T-helper 1 cell treated with Interleukin-12 subunit alpha and Interleukin-12 subunit beta and Interleukin-4 antibody, amounts not matched to agents 30 μg/mL and 1 μg/mL, for 36 hours (primary cell): ENCODE data around the gene FCHSD1.
A peak's percentile ranks its signal among the peaks of the same experiment; 100 is the strongest.
"Not testable (repeated sequence)": the region's sequence is repeated elsewhere in the genome, so short reads cannot be mapped to it uniquely, and the experiment has no call there.

Experiments used
- H3K27ac Mint-ChIP-seq: one replicate; pipeline ENCODE4 v1.8.0; 2021; ENCODE audit warnings: mild to moderate bottlenecking, mixed read lengths
- H3K27me3 Mint-ChIP-seq: one replicate; pipeline ENCODE4 v1.8.0; 2021; ENCODE audit warnings: low read depth, mixed read lengths
- H3K36me3 Mint-ChIP-seq: one replicate; pipeline ENCODE4 v1.8.0; 2021; ENCODE audit warnings: low read depth, mixed read lengths
- H3K4me1 Mint-ChIP-seq: one replicate; pipeline ENCODE4 v1.8.0; 2021; ENCODE audit warnings: low read depth, mixed read lengths
- H3K4me3 Mint-ChIP-seq: one replicate; pipeline ENCODE4 v1.8.0; 2021; ENCODE audit warnings: mild to moderate bottlenecking, moderate library complexity, mixed read lengths
- H3K9me3 Mint-ChIP-seq: one replicate; pipeline ENCODE4 v1.8.0; 2021; ENCODE audit warnings: mixed read lengths

FCHSD1 gene

DNA sequence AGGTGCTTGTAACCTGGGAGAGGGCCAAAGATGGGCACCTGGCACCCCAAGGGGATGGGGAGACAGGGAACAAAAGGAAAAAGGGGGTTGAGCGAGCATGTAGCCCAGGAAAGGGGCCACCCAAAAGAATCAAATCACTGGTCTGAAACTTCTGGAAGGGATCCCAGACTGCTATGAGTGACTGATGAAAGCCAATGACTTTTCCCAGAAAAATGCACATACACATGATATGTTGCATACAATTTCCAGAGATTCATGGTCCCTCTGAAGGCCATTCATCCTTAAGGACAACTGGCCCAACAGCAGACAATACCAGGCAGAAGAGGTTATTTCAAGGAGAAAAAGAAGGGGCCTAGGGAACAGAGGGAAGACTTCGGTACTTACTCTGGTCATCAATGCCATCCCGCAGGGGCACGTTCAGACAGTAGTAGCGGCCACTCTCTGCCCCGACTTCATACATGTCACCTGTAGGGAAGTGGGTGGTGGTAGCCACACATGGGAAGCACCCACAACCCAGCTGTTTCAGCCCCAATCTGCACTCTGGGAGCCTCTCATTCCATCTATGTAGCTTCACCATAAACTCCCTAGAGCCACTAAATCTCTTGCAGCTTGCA lies 22.9 kb downstream of the FCHSD1 start:
- no peaks in the 10 kb centered on the region for H3K9me3 Mint-ChIP-seq
- no peak overlapping the region for H3K27ac Mint-ChIP-seq

DNA sequence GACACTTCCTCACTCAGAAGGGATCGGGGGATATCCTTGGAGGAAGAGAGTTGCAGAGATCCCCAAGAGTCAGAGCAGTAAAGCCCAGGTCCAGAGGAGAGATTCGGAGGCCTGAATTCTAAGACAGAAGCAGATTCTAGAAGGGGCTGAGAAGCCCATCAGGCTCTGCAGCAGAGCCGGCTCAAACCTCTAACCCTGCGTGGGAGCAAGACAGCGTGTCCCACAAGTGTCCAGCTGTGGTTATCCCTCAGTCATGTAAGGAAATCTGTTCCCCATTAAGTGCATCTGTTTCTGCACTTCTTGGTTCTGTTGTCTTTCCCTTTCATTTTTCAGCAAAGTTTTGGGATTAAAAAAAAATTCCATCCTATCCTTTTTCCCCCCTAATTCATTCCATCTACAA lies 27.6 kb downstream of the FCHSD1 start:
- Mint-ChIP-seq H3K4me1 (peaks cover 24% of the 10 kb centered on the region), H3K9me3 (no peaks in the 10 kb centered on the region), H3K4me3 (peak overlapping the region; percentile 33), H3K36me3 (peaks cover 32% of the 10 kb centered on the region), H3K27me3 (no peaks in the 10 kb centered on the region), H3K27ac (peak overlapping the region; percentile 73)

More for the DNA sequence above, 22.9 kb downstream of the FCHSD1 start:
- Mint-ChIP-seq H3K36me3 (peaks cover 26% of the 10 kb centered on the region), H3K4me1 (peaks cover 11% of the 10 kb centered on the region), H3K4me3 (no peak overlapping the region), H3K27me3 (no peaks in the 10 kb centered on the region)

DNA sequence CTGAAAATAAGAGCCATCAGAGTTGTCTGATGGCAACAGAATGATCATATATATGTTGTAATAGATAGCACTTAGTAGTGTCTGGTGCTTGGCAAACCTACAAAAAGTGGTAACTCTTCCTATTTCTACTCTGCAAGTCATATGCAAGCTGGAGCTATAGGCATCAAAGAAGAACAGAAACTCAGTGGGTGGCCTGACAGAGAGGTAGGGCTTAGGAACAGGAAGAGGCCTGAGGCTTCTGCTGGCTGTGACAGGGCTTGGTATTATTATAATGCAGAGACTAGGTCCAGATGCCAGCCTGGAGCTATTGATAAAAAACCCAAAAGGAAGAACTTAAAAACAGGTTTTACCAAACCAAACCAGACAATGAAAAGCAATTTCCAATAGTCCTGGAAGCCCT lies 28.0 kb downstream of the FCHSD1 start:
- H3K4me3 Mint-ChIP-seq: peak overlapping the region; percentile 13
- H3K4me1 Mint-ChIP-seq: peaks cover 24% of the 10 kb centered on the region
- H3K27ac Mint-ChIP-seq: peak overlapping the region; percentile 73
- no peaks in the 10 kb centered on the region for H3K27me3 Mint-ChIP-seq
- peaks cover 31% of the 10 kb centered on the region for H3K36me3 Mint-ChIP-seq
- H3K9me3 Mint-ChIP-seq: no peaks in the 10 kb centered on the region

DNA sequence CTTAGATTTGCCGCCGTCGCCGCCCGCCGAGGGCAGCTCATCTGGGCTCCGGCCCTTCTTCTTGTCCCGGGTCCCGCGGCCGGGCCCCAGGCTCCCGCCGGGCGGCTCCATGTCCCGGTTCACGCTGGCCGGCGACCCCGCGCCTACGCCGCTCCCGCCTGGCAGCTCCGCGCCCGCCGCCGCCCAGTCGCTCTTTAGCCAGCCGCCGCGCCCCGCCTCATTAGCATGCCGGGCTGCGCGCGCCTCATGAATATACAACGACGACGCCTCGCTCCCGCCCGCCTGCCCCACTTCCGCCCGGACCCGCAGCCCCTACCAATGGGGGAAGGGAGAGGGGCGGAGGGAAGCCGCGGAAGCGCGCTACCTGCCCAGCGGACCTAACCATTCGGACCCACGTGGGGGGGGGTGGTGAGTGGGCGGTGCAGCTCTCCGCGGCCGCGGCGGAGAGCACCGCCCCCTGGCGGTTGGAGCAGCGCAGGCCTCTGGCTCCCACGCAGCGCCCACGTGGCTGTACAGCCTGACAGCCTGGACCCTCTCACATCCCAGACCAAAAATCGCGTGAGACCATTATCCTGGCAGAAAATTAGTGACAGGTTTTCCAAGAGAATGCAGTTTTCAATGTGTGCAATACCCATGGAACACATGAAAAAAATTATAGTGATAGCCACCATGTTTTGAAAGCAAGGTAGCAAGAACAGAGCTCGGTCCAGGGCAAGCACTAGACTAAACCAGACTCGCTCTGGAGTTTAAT lies 32.2 kb downstream of the FCHSD1 start, which contains the start of gene DIAPH1:
Gene DIAPH1 (minus strand): TSS at position 197 of the 751 bp plus-strand sequence. CDS start 86 bp downstream, at position 111.
- Mint-ChIP-seq H3K9me3 (no peaks in the 10 kb centered on the region), H3K27ac (peak within 1 kb of the TSS; percentile 94), H3K36me3 (peaks cover 30% of the 10 kb centered on the region), H3K27me3 (no peaks in the 10 kb centered on the region), H3K4me3 (peak within 1 kb of the TSS; percentile 99), H3K4me1 (peaks cover 50% of the 10 kb centered on the region)

DNA sequence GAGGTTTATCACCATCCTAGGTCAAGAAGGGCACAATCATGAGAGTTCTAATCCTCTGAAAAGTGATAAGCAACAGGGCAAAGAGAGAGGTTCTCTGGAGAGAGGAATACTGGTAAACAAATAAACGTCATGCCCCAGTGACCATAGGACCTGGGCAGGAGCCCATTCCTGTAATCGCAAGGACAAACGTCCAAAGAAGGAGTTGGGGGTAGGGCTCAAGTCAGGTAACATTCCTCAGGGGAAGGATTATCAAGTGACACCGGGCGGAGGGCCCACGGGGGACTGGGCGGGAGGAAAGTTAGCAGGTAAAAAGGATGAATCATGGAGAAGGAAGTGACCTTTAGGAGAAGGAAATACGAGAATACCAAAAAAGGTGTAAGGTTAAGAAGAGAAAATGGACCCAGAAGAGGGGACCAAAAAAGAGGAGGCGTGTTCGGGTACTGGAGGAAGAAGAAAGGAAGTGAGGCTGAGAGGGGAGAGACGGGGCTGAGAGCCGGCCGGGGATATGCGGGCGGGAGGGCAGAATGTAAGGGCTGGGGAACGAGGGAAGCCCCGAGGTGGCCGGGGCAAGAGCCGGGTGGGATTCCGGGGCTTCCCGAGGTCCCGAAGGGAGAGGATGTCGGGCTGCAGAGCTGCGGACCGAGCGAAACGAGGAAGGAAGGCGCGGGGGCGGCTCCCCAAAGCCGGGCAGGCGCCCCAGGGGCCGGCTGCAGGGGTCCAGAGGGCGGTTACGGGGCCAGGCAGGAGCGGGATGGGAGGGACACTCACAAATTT lies 33.0 kb downstream of the FCHSD1 start:
- Mint-ChIP-seq H3K27ac (peak overlapping the region; percentile 94), H3K4me3 (peak overlapping the region; percentile 99), H3K27me3 (no peaks in the 10 kb centered on the region), H3K9me3 (no peaks in the 10 kb centered on the region), H3K36me3 (peaks cover 27% of the 10 kb centered on the region), H3K4me1 (peaks cover 47% of the 10 kb centered on the region)

DNA sequence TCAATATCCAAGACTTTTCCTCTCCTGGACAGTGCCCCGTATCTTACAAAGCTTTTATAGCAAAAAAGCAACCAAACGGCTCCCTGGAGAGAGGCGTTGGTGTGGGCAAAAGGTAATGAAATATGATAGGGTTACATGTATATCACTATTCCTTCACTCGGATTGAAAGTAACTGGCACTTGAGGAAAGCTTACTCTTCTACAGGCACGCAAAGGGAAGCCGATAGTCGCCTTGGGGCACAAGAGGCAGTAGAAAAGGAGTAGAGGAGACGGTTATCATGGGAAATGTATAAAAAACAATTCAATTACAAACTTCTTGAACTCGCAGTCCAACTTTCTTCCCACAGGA lies 33.6 kb downstream of the FCHSD1 start:
- no peaks in the 10 kb centered on the region for H3K9me3 Mint-ChIP-seq
- peaks cover 29% of the 10 kb centered on the region for H3K36me3 Mint-ChIP-seq
- H3K4me1 Mint-ChIP-seq: peaks cover 48% of the 10 kb centered on the region
- H3K4me3 Mint-ChIP-seq: peak overlapping the region; percentile 99
- no peaks in the 10 kb centered on the region for H3K27me3 Mint-ChIP-seq
- peak overlapping the region; percentile 94 for H3K27ac Mint-ChIP-seq

DNA sequence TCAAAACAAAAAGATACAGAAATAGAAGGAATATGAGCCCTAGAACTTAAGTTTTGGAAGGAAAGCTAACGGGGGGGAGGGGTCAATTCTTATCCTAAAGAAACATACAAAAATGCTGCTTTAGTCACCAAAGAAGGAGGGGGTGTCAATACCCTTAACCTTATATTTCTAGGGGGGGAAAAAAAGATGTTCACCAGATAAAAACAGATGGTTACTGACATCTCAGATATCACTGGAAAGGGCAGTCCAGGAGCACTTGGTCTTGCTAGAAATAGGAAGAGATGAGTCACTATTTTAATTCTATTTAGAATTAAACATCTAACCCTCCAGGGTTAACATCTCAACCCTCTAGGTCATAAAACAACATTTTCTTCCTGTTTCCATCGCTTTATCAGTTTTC lies 34.1 kb downstream of the FCHSD1 start:
- no peaks in the 10 kb centered on the region for H3K27me3 Mint-ChIP-seq
- H3K4me1 Mint-ChIP-seq: peaks cover 51% of the 10 kb centered on the region
- no peaks in the 10 kb centered on the region for H3K9me3 Mint-ChIP-seq
- H3K27ac Mint-ChIP-seq: peak overlapping the region; percentile 94
- peaks cover 32% of the 10 kb centered on the region for H3K36me3 Mint-ChIP-seq
- H3K4me3 Mint-ChIP-seq: peak overlapping the region; percentile 99

DNA sequence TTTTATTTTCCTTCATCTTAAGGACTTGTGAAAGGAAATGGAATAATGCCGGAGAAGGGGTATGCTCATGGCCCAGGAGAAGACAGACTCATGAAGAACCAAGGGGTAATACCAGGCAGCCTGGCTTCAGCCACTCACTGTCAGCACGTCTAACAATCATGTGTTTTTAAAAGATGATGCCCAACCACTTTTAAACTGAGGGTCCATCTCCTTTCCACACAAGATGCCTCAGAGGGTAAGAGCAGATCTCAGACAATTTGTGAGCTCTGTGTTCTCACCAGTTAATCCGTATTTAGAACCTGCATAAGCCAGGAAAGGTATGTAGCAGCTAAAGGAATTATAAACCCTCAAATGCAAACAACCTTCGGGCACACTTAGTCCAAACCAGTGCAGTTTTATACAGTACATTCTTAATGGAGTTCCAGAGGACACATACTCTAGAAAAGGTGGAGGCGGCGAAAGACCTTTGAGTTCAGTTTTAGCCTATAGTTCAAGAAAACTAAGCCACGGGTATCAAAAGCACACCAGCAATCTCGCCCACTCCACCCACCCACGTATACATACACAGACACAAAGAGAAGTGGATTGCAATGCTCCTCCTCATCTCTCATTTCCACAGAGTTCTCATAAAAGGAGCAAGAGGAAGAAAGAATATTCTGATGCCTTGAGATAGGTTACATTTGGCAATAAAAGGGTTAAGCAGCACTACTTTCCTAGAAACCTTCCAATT lies 35.1 kb downstream of the FCHSD1 start:
- peaks cover 28% of the 10 kb centered on the region for H3K36me3 Mint-ChIP-seq
- peaks cover 51% of the 10 kb centered on the region for H3K4me1 Mint-ChIP-seq
- no peaks in the 10 kb centered on the region for H3K27me3 Mint-ChIP-seq
- H3K4me3 Mint-ChIP-seq: peak overlapping the region; percentile 99
- peak overlapping the region; percentile 32 for H3K27ac Mint-ChIP-seq
- H3K9me3 Mint-ChIP-seq: no peaks in the 10 kb centered on the region

DNA sequence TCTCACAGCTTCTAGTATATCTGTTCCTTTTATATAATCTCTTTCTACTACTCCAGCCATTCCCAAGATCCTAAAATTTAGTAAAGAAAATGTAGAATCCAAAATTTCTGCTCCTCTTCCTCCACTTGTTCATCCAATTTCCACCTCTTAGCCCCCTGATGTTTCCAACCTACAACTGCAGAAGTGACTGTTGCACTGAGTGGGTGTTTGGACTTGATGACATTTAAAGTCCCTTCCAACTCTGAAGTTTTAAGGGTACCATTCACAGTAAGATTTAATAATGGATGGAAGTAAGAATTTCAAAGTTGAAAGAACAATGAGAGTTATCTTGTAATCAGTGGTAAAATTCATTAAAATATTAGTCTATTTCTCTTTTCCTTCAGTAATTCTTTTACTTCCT lies 37.9 kb downstream of the FCHSD1 start:
- Mint-ChIP-seq H3K4me3 (no peak overlapping the region), H3K36me3 (peaks cover 35% of the 10 kb centered on the region), H3K27ac (peak overlapping the region; percentile 56)

DNA sequence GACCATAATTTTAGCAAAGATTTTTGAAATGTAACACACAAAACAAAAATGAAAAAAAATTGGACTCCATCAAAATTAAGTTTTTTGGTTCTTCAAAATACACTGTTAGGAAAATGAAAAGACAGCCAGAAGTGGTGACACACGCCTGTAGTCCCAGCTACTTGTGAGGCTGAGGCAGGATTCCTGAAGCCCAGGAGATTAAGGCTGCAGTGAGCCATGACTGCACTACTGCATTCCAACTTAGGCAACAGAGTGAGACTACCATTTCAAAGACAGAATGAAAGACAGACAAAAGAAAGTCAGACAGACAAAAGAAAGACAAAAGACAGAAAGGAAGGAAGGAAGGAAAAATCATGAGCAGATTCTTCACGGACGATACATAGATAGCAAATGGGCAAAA lies 39.9 kb downstream of the FCHSD1 start:
- H3K27me3 Mint-ChIP-seq: no peaks in the 10 kb centered on the region
- H3K4me3 Mint-ChIP-seq: peak overlapping the region; percentile 54
- H3K4me1 Mint-ChIP-seq: peaks cover 61% of the 10 kb centered on the region
- H3K36me3 Mint-ChIP-seq: peaks cover 35% of the 10 kb centered on the region
- peak overlapping the region; percentile 2 for H3K27ac Mint-ChIP-seq
- H3K9me3 Mint-ChIP-seq: no peaks in the 10 kb centered on the region

More for the DNA sequence above, 37.9 kb downstream of the FCHSD1 start:
- Mint-ChIP-seq H3K9me3 (no peaks in the 10 kb centered on the region), H3K4me1 (peaks cover 60% of the 10 kb centered on the region), H3K27me3 (no peaks in the 10 kb centered on the region)

DNA sequence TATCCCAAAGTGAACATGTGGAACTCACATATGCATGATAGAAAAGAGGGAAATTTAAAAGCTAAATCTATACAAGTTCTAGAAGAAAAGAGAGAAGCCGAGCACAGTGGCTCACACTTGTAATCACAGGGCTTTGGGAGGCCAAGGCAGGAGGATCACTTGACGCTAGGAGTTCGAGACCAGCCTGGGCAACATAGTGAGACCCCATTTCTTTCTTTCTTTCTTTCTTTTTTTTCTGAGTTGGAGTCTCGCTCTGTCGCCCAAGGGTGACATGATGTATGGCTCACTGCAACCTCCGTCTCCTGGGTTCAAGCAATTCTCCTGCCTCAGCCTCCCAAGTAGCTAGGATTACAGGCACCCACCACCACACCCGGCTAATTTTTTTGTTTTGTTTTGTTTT lies 41.3 kb downstream of the FCHSD1 start:
- not testable (repeated sequence) for H3K9me3 Mint-ChIP-seq, H3K27me3 Mint-ChIP-seq, H3K4me3 Mint-ChIP-seq
- Mint-ChIP-seq H3K4me1 (peaks cover 65% of the 10 kb centered on the region), H3K27ac (peak overlapping the region; percentile 67), H3K36me3 (peaks cover 33% of the 10 kb centered on the region)

DNA sequence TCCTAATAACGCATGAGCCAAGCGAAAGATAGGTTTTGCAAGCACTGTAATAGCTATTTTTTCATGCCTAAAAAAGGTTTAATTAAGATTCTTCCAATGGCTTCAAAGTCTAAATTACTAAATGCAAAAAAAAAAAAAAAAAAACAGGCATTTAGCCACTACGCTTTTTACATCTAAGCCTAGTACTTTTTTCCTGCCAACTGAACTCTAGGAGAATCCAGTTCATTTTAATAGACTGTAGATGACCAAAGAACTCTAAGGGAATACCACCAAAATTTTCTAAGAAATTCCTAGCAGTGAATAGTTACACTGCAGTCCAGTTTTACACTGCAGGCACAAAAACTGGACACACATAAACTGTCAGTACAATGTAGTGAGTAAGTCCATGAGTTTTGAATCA lies 42.2 kb downstream of the FCHSD1 start:
- H3K27ac Mint-ChIP-seq: no peak overlapping the region
- peaks cover 66% of the 10 kb centered on the region for H3K4me1 Mint-ChIP-seq
- H3K9me3 Mint-ChIP-seq: no peaks in the 10 kb centered on the region
- H3K36me3 Mint-ChIP-seq: peaks cover 38% of the 10 kb centered on the region
- H3K27me3 Mint-ChIP-seq: no peaks in the 10 kb centered on the region
- H3K4me3 Mint-ChIP-seq: no peak overlapping the region

DNA sequence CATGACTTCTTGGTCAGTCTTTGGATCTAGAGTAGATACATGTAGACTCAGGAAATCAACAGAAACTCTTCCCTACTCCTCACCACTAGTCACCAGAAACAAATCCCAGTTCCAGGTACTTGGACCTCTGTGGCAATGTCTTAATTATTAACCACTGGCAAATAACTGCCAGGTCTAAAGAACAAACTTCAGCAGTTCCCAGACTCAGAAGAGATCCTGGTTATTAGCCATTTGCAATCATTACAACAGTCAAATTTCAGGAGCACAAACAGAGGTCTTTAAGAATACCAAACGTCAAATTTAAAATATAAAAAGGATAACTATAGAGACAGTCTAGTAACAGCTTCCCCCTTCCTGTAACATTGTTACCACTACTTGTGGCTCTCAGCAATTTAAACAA lies 42.7 kb downstream of the FCHSD1 start:
- Mint-ChIP-seq H3K4me1 (peaks cover 70% of the 10 kb centered on the region), H3K36me3 (peaks cover 38% of the 10 kb centered on the region), H3K4me3 (peak overlapping the region; percentile 59), H3K27me3 (no peaks in the 10 kb centered on the region), H3K9me3 (no peaks in the 10 kb centered on the region), H3K27ac (peak overlapping the region; percentile 82)

DNA sequence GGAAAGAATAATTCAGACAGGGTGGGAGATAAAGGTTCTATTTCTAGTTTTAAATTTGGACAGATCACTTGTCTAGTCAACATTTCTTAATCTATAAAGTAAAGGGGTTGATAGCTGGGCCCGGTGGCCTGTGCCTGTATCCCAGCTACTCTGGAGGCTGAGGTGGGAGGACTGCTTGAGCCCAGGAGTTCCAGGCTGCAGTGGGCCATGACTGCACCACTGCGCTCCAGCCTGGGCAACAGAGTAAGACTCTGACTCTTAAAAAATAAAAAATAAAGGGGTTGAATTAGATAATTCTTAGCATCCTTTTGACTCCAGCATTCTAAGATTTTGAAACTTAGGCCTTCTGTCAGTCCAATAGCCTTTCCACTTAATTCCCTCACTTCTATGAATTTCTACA lies 43.2 kb downstream of the FCHSD1 start:
- Mint-ChIP-seq H3K27me3 (no peaks in the 10 kb centered on the region), H3K4me1 (peaks cover 68% of the 10 kb centered on the region), H3K9me3 (no peaks in the 10 kb centered on the region), H3K4me3 (peak overlapping the region; percentile 10), H3K27ac (peak overlapping the region; percentile 93), H3K36me3 (peaks cover 34% of the 10 kb centered on the region)
